ENCODE data around the gene TMEM54.
A peak's percentile ranks its signal among the peaks of the same experiment; 100 is the strongest.

The TMEM54 gene

DNA sequence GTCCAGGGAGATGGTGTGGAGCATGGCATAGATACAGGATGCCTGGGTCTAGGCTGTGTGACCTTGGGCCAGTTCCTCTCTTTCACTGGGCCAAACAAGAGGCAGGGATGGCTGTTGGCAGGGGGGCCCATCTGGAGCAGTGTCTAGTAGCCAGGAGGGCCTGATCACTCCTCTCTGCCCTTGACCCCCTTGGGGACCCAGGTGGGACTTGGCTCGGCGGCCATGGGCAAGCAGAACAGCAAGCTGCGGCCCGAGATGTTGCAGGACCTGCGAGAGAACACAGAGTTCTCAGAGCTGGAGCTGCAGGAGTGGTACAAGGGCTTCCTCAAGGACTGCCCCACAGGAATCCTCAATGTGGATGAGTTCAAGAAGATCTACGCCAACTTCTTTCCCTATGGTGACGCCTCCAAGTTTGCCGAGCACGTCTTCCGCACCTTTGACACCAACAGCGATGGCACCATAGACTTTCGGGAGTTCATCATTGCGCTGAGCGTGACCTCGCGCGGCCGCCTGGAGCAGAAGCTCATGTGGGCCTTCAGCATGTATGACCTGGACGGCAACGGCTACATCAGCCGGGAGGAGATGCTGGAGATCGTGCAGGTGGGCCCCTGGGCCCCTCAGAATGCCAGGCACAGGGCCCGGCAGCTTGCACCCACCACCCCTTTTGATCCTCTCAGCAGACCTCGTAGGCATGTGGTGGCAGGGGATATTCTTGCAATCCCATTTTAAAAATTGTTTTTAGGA lies 12.3 kb downstream of the TMEM54 start:
- no peak overlapping the region for H3K4me3 ChIP-seq (ENCODE audit: low read depth, low read length)
- no peak overlapping the region for H3K27ac ChIP-seq
- H3K36me3 ChIP-seq (replicated peaks), result no peaks in the 10 kb centered on the region
- no peak for DNase-seq
- no peak for TF ChIP-seq CTCF (IDR thresholded peaks at IDR 0.05; ENCODE audit: low read depth, low read length, missing control alignments)
- in situ Hi-C loops (cut with HindIII; ENCODE audit: low pct_ligation_motif_present, low sequenced_read_pairs), result no loop called here
- peaks cover 43% of the 10 kb centered on the region for H3K27me3 ChIP-seq (replicated peaks)

DNA sequence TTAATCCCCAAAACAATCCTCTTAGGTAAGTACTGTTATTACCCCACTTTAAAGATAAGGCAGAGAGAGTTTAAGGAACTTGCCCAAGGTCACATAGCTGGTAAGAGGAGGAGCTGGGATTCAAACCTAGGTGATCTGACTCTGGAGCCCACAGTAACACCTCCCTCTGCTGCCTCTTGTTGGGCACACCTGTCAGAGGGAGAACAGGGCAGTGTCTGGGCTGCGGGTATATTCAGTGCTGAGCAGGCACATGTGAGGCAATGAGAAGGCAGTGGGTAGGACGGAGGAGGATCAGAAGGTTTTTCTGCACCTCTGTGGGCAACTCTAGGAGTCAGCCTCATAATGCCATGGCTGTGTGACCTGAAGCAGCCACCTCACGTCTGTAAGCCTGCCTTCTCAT lies 13.1 kb downstream of the TMEM54 start:
- DNase-seq, result no peak
- TF ChIP-seq CTCF (IDR thresholded peaks at IDR 0.05; ENCODE audit: low read depth, low read length, missing control alignments), result no peak
- in situ Hi-C loops (cut with HindIII; ENCODE audit: low pct_ligation_motif_present, low sequenced_read_pairs), result no loop called here
- no peak overlapping the region for H3K27ac ChIP-seq
- peaks cover 43% of the 10 kb centered on the region for H3K27me3 ChIP-seq (replicated peaks)
- no peaks in the 10 kb centered on the region for H3K36me3 ChIP-seq (replicated peaks)
- no peak overlapping the region for H3K4me3 ChIP-seq (ENCODE audit: low read depth, low read length)

GRCh38 chr1:32887623-32888022 lies 13.6 kb downstream of the TMEM54 start:
- no peak overlapping the region for H3K4me3 ChIP-seq (ENCODE audit: low read depth, low read length)
- no peak overlapping the region for H3K27ac ChIP-seq
- no peak for DNase-seq
- no peaks in the 10 kb centered on the region for H3K36me3 ChIP-seq (replicated peaks)
- in situ Hi-C loops (cut with HindIII; ENCODE audit: low pct_ligation_motif_present, low sequenced_read_pairs), result no loop called here
- no peak for TF ChIP-seq CTCF (IDR thresholded peaks at IDR 0.05; ENCODE audit: low read depth, low read length, missing control alignments)
- H3K27me3 ChIP-seq (replicated peaks), result peaks cover 42% of the 10 kb centered on the region

- no peak for TF ChIP-seq CTCF (IDR thresholded peaks at IDR 0.05; ENCODE audit: low read depth, low read length, missing control alignments)
- Histone ChIP-seq H3K4me3 (ENCODE audit: low read depth, low read length) (no peak overlapping the region), H3K27me3 (replicated peaks) (peaks cover 35% of the 10 kb centered on the region), H3K36me3 (replicated peaks) (no peaks in the 10 kb centered on the region), H3K27ac (no peak overlapping the region)
- in situ Hi-C loops (cut with HindIII; ENCODE audit: low pct_ligation_motif_present, low sequenced_read_pairs), result no loop called here
- DNase-seq, result no peak
Measured at GRCh38 chr1:32886828-32887414, 14.3 kb downstream of the TMEM54 start.

DNA sequence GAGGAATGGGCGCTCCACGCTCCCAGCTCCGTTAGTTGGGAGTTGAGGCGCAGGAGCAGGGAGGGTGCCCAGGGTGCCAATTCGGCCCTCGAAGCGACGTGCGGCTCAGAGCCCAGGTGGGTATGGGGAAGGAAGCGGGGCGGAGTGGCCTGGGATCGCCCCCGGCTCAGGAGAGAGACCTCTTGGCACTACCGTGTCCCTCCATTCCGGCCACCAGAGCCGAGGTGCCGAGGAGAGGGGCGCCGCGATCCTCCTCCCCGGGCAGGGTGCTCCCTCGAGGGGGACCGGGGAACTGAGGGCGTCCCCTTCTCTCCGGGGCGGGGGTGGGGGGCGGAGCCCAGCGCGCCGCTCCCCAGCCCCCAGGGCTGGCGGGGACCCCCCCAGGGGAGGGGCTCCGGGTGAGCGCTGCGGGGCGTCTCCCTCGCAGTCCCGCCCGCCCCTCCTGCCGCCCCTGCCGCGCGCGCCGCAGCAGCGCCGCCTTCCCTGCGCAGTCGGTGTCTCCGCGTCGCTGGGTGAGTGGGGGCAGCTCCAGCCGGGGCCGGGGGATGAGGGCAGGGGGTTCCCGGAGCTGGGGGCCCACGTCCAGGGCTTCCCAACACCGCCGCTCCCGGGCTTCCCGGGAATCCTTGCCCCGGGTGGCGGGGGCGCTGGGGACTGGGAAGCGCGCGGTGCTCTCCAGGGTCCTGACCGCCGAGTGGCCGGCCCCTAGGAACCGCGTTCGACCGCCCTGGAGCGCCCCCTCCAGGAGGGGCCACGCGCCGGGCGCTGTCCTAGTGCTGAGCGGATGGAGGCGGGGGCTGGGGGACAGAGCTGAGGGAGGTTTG lies 15.0 kb downstream of the TMEM54 start, which contains the start of gene HPCA:
Gene HPCA (plus strand): TSS at position 488 of the 824 bp plus-strand sequence. CDS start 2,408 bp downstream, outside the sequence.
- Histone ChIP-seq H3K4me3 (ENCODE audit: low read depth, low read length) (no peak within 1 kb of the TSS), H3K27me3 (replicated peaks) (peaks cover 28% of the 10 kb centered on the region), H3K36me3 (replicated peaks) (no peaks in the 10 kb centered on the region), H3K27ac (no peak within 1 kb of the TSS)
- peak; percentile 12 for DNase-seq
- peak; percentile 85 for TF ChIP-seq CTCF (IDR thresholded peaks at IDR 0.05; ENCODE audit: low read depth, low read length, missing control alignments)
- in situ Hi-C loops (cut with HindIII; ENCODE audit: low pct_ligation_motif_present, low sequenced_read_pairs), result no loop called here
